CD14-positive monocyte (primary cell): ENCODE results near the gene TMEM107. TPM values are rescaled to one million over a fixed set of nuclear protein-coding genes. Genes with fewer than 3 reads are reported as not detected.
A peak's percentile ranks its signal among the peaks of the same experiment; 100 is the strongest.

ENCODE experiments used
- DNase-seq, 3 donors: peaks; one replicate each; pipeline ENCODE4 v3.0.0-alpha.2; 2011 to 2022
- H2AFZ ChIP-seq: 2 replicates; pipeline ENCODE4 v1.6.0; 2012; ENCODE audit warnings: mild to moderate bottlenecking, low read depth, low read length, inconsistent platforms; ENCODE audit not compliant: insufficient read depth, poor library complexity, severe bottlenecking
- H3K27ac ChIP-seq, 2 donors: 1 replicate in 1 of 2; 2 replicates in 1 of 2; pipeline ENCODE4 v1.5.1; 2012 to 2013; ENCODE audit warnings: low read length in 2 of 2, control low read depth in 1 of 2, inconsistent platforms in 1 of 2, low read depth in 1 of 2, mild to moderate bottlenecking in 1 of 2
- H3K27me3 ChIP-seq, 2 donors: one replicate each; pipeline versions ENCODE4 v1.6.0 to v1.6.1; 2011 to 2013; ENCODE audit warnings: low read length in 2 of 2; ENCODE audit not compliant: control insufficient read depth in 2 of 2, insufficient read depth in 2 of 2
- H3K36me3 ChIP-seq, 2 donors: replicated peaks in 1 of 2; 1 replicate in 1 of 2; 2 replicates in 1 of 2; pipeline versions ENCODE4 v1.5.1 to v1.6.1; 2012 to 2013; ENCODE audit warnings: low read length in 2 of 2, control low read depth in 1 of 2, inconsistent platforms in 1 of 2, mild to moderate bottlenecking in 1 of 2; ENCODE audit not compliant: insufficient read depth in 2 of 2, control insufficient read depth in 1 of 2
- H3K4me1 ChIP-seq, 2 donors: 1 replicate in 1 of 2; 2 replicates in 1 of 2; pipeline versions ENCODE4 v1.5.1 to v1.6.1; 2012 to 2013; ENCODE audit warnings: low read length in 2 of 2, control low read depth in 1 of 2, inconsistent platforms in 1 of 2, mild to moderate bottlenecking in 1 of 2, moderate library complexity in 1 of 2; ENCODE audit not compliant: insufficient read depth in 2 of 2, control insufficient read depth in 1 of 2
- H3K4me2 ChIP-seq: replicated peaks from 2 replicates; pipeline ENCODE3; 2012; ENCODE audit warnings: low read length, moderate library complexity, mild to moderate bottlenecking; ENCODE audit not compliant: poor library complexity, severe bottlenecking; ENCODE audit errors: extremely low read depth
- H3K4me3 ChIP-seq, 3 experiments: fragments of 200-600 bp in 1 of 3; sonication (generic) in 1 of 3; replicated peaks in 1 of 3; 1 replicate in 2 of 3; 2 replicates in 1 of 3; pipeline ENCODE4 v1.5.1; 2011 to 2013; ENCODE audit warnings: low read length in 3 of 3, mild to moderate bottlenecking in 3 of 3, control low read depth in 2 of 3, low read depth in 2 of 3, inconsistent platforms in 1 of 3, moderate library complexity in 1 of 3
- H3K79me2 ChIP-seq: 2 replicates; pipeline ENCODE4 v1.6.0; 2012; ENCODE audit warnings: mild to moderate bottlenecking, control low read depth, inconsistent platforms, low read length, moderate library complexity; ENCODE audit not compliant: insufficient read depth
- H3K9ac ChIP-seq: 2 replicates; pipeline ENCODE4 v1.6.0; 2017; ENCODE audit warnings: low read length, mild to moderate bottlenecking; ENCODE audit not compliant: insufficient read depth, poor library complexity, severe bottlenecking
- H3K9me3 ChIP-seq, 2 donors: replicated peaks in 1 of 2; 1 replicate in 1 of 2; 2 replicates in 1 of 2; pipeline versions ENCODE4 v1.5.1 to v1.6.1; 2012 to 2013; ENCODE audit warnings: low read length in 2 of 2, control low read depth in 1 of 2; ENCODE audit not compliant: control insufficient read depth in 1 of 2, insufficient read depth in 1 of 2
- H4K20me1 ChIP-seq: 2 replicates; pipeline ENCODE4 v1.6.0; 2012; ENCODE audit warnings: mild to moderate bottlenecking, low read length, control low read depth, moderate library complexity; ENCODE audit not compliant: insufficient read depth
- H3K27ac Mint-ChIP-seq, 7 donors: one replicate each; pipeline ENCODE4 v1.8.0; 2020; ENCODE audit warnings: mild to moderate bottlenecking in 7 of 7, mixed read lengths in 7 of 7, moderate library complexity in 6 of 7, inconsistent platforms in 2 of 7
- H3K27me3 Mint-ChIP-seq, 3 donors: one replicate each; pipeline ENCODE4 v1.8.0; 2021 to 2022; ENCODE audit warnings: low read depth in 3 of 3, mild to moderate bottlenecking in 3 of 3, mixed read lengths in 3 of 3, moderate library complexity in 3 of 3, inconsistent platforms in 1 of 3
- H3K36me3 Mint-ChIP-seq, 2 donors: one replicate each; pipeline ENCODE4 v1.8.0; 2020; ENCODE audit warnings: mixed read lengths in 2 of 2, inconsistent platforms in 1 of 2, mild to moderate bottlenecking in 1 of 2
- H3K4me1 Mint-ChIP-seq: one replicate; pipeline ENCODE4 v1.8.0; 2020; ENCODE audit warnings: mild to moderate bottlenecking, mixed read lengths
- H3K4me3 Mint-ChIP-seq, 2 donors: one replicate each; pipeline ENCODE4 v1.8.0; 2020; ENCODE audit warnings: mild to moderate bottlenecking in 2 of 2, mixed read lengths in 2 of 2, moderate library complexity in 1 of 2
- H3K9me3 Mint-ChIP-seq, 7 donors: one replicate each; pipeline ENCODE4 v1.8.0; 2020 to 2022; ENCODE audit warnings: mixed read lengths in 7 of 7, mild to moderate bottlenecking in 6 of 7, moderate library complexity in 6 of 7, inconsistent platforms in 2 of 7
- CTCF ChIP-seq: fragments of 200-600 bp; IDR thresholded peaks from one replicate; pipeline ENCODE4 v1.8.0; 2022; ENCODE audit warnings: antibody characterized with exemption, mild to moderate bottlenecking
- WGBS: methylation state at CpG from one replicate; pipeline ENCODE4 v1.1.5; 2013; ENCODE audit warnings: missing lambda C conversion rate; ENCODE audit not compliant: insufficient coverage; 5-methylcytosine and 5-hydroxymethylcytosine counted together
- intact Hi-C, 2 donors: fragments of 100-400 bp; cut with micrococcal nuclease; formaldehyde crosslinking; loops; one replicate each; pipeline versions ENCODE4 v1.15.0 to v1.15.1; 2023
- polyA plus RNA-seq, 3 donors: library from polyadenylated mRNA; depleted of rRNA in 1 of 3; unstranded in 2 of 3; stranded (reverse) in 1 of 3; fragments of 300-500 nt in 2 of 3; fragments of >200 nt in 1 of 3; fragmentation: Illumina TruSeq in 2 of 3; gene quantifications; 1 replicate in 2 of 3; 2 replicates in 1 of 3; pipeline ENCODE4 v1.2.3, GENCODE V29; 2012 to 2021

The TMEM107 gene
- polyA plus RNA-seq, 3 donors, result 20.5 to 37.4 (median 31.4) TPM

GRCh38 chr17:8133399-8133798 is 42.8 kb downstream of the TMEM107 start:
- DNase-seq, result no peak
- peaks cover 1 to 24% of the 10 kb centered on the region in 2 donors for H3K27me3 ChIP-seq
- peaks cover 10 to 12% of the 10 kb centered on the region in 2 donors for H3K4me1 ChIP-seq
- 89% methylated on average over 4 of the region's 12 CpGs for WGBS
- no peak overlapping the region for H3K4me2 ChIP-seq
- no peaks in the 10 kb centered on the region for H3K4me1 Mint-ChIP-seq
- H4K20me1 ChIP-seq, result no peaks in the 10 kb centered on the region
- H3K36me3 ChIP-seq, result no peaks in the 10 kb centered on the region
- no peak overlapping the region for H3K4me3 ChIP-seq
- no peak overlapping the region for H3K27ac ChIP-seq
- no peaks in the 10 kb centered on the region for H3K36me3 Mint-ChIP-seq
- H3K27ac Mint-ChIP-seq, result no peak overlapping the region
- intact Hi-C loops, result loop anchor here in 1 of 2 donors (10.0 kb wide), 1 partner anchor 161 kb away; the partner anchor contains the start of gene SLC25A35
- no peak for TF ChIP-seq CTCF
- H3K9me3 ChIP-seq, result no peaks in the 10 kb centered on the region
- H3K9ac ChIP-seq, result no peak overlapping the region
- H2AFZ ChIP-seq, result no peak overlapping the region
- no peaks in the 10 kb centered on the region for H3K79me2 ChIP-seq
- no peak overlapping the region for H3K4me3 Mint-ChIP-seq
- H3K9me3 Mint-ChIP-seq, result no peaks in the 10 kb centered on the region
- H3K27me3 Mint-ChIP-seq, result peaks cover 23 to 47% (median 35%) of the 10 kb centered on the region in 3 donors

GRCh38 chr17:8131844-8132441 is 44.2 kb downstream of the TMEM107 start:
- no peak for TF ChIP-seq CTCF
- H3K79me2 ChIP-seq, result no peaks in the 10 kb centered on the region
- H3K4me3 Mint-ChIP-seq, result peak overlapping the region in 1 of 2 donors; percentile 46

More at GRCh38 chr17:8131844-8132441, 44.2 kb downstream of the TMEM107 start:
- Histone ChIP-seq H2AFZ (no peak overlapping the region), H3K9ac (no peak overlapping the region), H3K27ac (no peak overlapping the region), H3K4me1 (peaks cover 4% of the 10 kb centered on the region in 2 donors), H3K27me3 (peaks cover 7 to 32% of the 10 kb centered on the region in 2 donors), H4K20me1 (no peaks in the 10 kb centered on the region), H3K9me3 (no peaks in the 10 kb centered on the region), H3K4me2 (no peak overlapping the region), H3K36me3 (no peaks in the 10 kb centered on the region), H3K4me3 (no peak overlapping the region)
- Mint-ChIP-seq H3K9me3 (peaks cover 0 to 3% (median 0%) of the 10 kb centered on the region in 7 donors), H3K4me1 (peaks cover 4% of the 10 kb centered on the region), H3K36me3 (peaks cover 2 to 4% of the 10 kb centered on the region in 2 donors), H3K27me3 (peaks cover 38 to 61% (median 49%) of the 10 kb centered on the region in 3 donors), H3K27ac (no peak overlapping the region)
- intact Hi-C loops, result loop anchor here in 1 of 2 donors (10.0 kb wide), 1 partner anchor 163 kb away; the partner anchor contains the start of gene SLC25A35
- 78% methylated on average over 1 of the region's 3 CpGs for WGBS
- DNase-seq, result peak in 1 of 3 donors; percentile 3
